Endothelial cell of umbilical vein (primary cell): Measurements from ENCODE around the gene CD248. TPM values are rescaled to one million over a fixed set of nuclear protein-coding genes. Genes with fewer than 3 reads are reported as not detected.

Experiments used
- BruUV-seq: library from RNA; stranded (reverse); fragments of 400-500 nt; replicated peaks from 2 replicates; lab custom pipeline; 2021; lab: Mats Ljungman, UMichigan
- CTCF ChIA-PET: fragments of 300-600, 350-600 bp; sonication (Branson Sonifier 250); formaldehyde crosslinking; loops from one replicate; lab custom pipeline; 2021; ENCODE audit warnings: antibody characterized with exemption, inconsistent platforms; lab: Charles Lee
- POLR2A ChIA-PET: fragments of 300-600, 350-600 bp; sonication (Branson Sonifier 250); formaldehyde crosslinking; loops from one replicate; lab custom pipeline; 2021; ENCODE audit warnings: antibody characterized with exemption, inconsistent platforms; lab: Charles Lee
- DNase-seq: peaks from one replicate; pipeline ENCODE4 v3.0.0-alpha.2; 2011; ENCODE audit warnings: low read depth, low spot score
- FAIRE-seq: peaks from 2 replicates; lab custom pipeline; 2011; peaks lifted over from hg19 to GRCh38; lab: Jason Lieb, UNC
- H2AFZ ChIP-seq: 2 replicates; pipeline ENCODE4 v1.6.0; 2012; ENCODE audit warnings: low read depth, low read length, control low read depth, inconsistent platforms
- H3K27ac ChIP-seq: 2 replicates; pipeline ENCODE4 v1.5.1; 2011; ENCODE audit warnings: low read depth, mild to moderate bottlenecking, control low read depth, low read length, moderate library complexity; ENCODE audit not compliant: insufficient read depth
- H3K27me3 ChIP-seq, 2 experiments: 2 replicates each; pipeline versions ENCODE4 v1.6.0 to v1.6.1; 2011; ENCODE audit warnings: low read length in 2 of 2, mixed read lengths in 1 of 2; ENCODE audit not compliant: control insufficient read depth in 2 of 2, insufficient read depth in 2 of 2
- H3K36me3 ChIP-seq, 2 experiments: 2 replicates in 1 of 2; 3 replicates in 1 of 2; pipeline ENCODE4 v1.5.1; 2011; ENCODE audit warnings: low read length in 2 of 2, mild to moderate bottlenecking in 1 of 2, moderate library complexity in 1 of 2; ENCODE audit not compliant: control insufficient read depth in 2 of 2, insufficient read depth in 2 of 2; ENCODE audit errors: extremely low read depth in 1 of 2
- H3K4me1 ChIP-seq: 3 replicates; pipeline ENCODE4 v1.5.1; 2011; ENCODE audit warnings: mild to moderate bottlenecking, low read length; ENCODE audit not compliant: control insufficient read depth, insufficient read depth; ENCODE audit errors: extremely low read depth
- H3K4me2 ChIP-seq: 2 replicates; pipeline ENCODE4 v1.6.1; 2011; ENCODE audit warnings: low read length, control low read depth, mixed read lengths; ENCODE audit not compliant: insufficient read depth
- H3K4me3 ChIP-seq, 3 experiments: fragments of 200-600 bp in 1 of 3; sonication (generic), shearing (Covaris generic) in 1 of 3; replicated peaks in 1 of 3; 2 replicates each; pipeline ENCODE4 v1.5.1; 2011 to 2016; ENCODE audit warnings: control low read depth in 3 of 3, low read length in 3 of 3, mild to moderate bottlenecking in 2 of 3, inconsistent platforms in 1 of 3, low read depth in 1 of 3, moderate library complexity in 1 of 3; ENCODE audit not compliant: insufficient read depth in 1 of 3
- H3K79me2 ChIP-seq: 2 replicates; pipeline ENCODE4 v1.6.0; 2012; ENCODE audit warnings: low read length, inconsistent platforms; ENCODE audit not compliant: control insufficient read depth, insufficient read depth
- H3K9ac ChIP-seq: replicated peaks from 2 replicates; pipeline ENCODE3; 2011; ENCODE audit warnings: low read length, control low read depth; ENCODE audit not compliant: insufficient read depth; ENCODE audit errors: extremely low read depth
- H3K9me1 ChIP-seq: replicated peaks from 3 replicates; pipeline ENCODE4 v1.6.0; 2011; ENCODE audit warnings: mild to moderate bottlenecking, low read length; ENCODE audit not compliant: control insufficient read depth, insufficient read depth; ENCODE audit errors: extremely low read depth
- H3K9me3 ChIP-seq: replicated peaks from 2 replicates; pipeline ENCODE4 v1.5.1; 2012; ENCODE audit warnings: low read length, inconsistent platforms; ENCODE audit not compliant: control insufficient read depth, insufficient read depth
- H4K20me1 ChIP-seq: replicated peaks from 2 replicates; pipeline ENCODE3; 2011; ENCODE audit warnings: mild to moderate bottlenecking, low read length; ENCODE audit not compliant: control insufficient read depth, insufficient read depth; ENCODE audit errors: extremely low read depth
- EZH2 ChIP-seq: IDR thresholded peaks from 2 replicates; pipeline ENCODE4 v1.6.1; 2012; ENCODE audit warnings: borderline replicate concordance, low read depth, mild to moderate bottlenecking, moderate library complexity, low read length, inconsistent platforms; ENCODE audit not compliant: severe bottlenecking
- FOS ChIP-seq: IDR thresholded peaks from 2 replicates; pipeline ENCODE4 v1.6.1; 2011; ENCODE audit warnings: mild to moderate bottlenecking, low read length, moderate library complexity, borderline replicate concordance; ENCODE audit not compliant: insufficient read depth
- GATA2 ChIP-seq: IDR thresholded peaks from 2 replicates; pipeline ENCODE4 v1.7.0; 2011; ENCODE audit warnings: low read depth, mild to moderate bottlenecking, moderate library complexity, mixed read lengths, low read length; ENCODE audit not compliant: insufficient read length, insufficient read depth
- JUN ChIP-seq: IDR thresholded peaks from 2 replicates; pipeline ENCODE4 v1.6.1; 2011; ENCODE audit warnings: borderline replicate concordance, low read depth; ENCODE audit not compliant: insufficient read length, insufficient read depth
- MYC ChIP-seq: IDR thresholded peaks from one replicate; pipeline ENCODE4 v1.6.1; 2011; ENCODE audit warnings: mild to moderate bottlenecking, low read depth, low read length
- POLR2A ChIP-seq: IDR thresholded peaks from 2 replicates; pipeline ENCODE4 v1.6.1; 2012; ENCODE audit warnings: low read depth, mild to moderate bottlenecking, control low read depth, low read length
- POLR2AphosphoS5 ChIP-seq: IDR thresholded peaks from 2 replicates; pipeline ENCODE4 v1.6.1; 2012; ENCODE audit warnings: low read depth, mild to moderate bottlenecking, control low read depth, low read length, moderate library complexity; ENCODE audit not compliant: insufficient read depth
- dilution Hi-C: fragments of 300-500 bp; cut with MboI; formaldehyde crosslinking; loops from one replicate; pipeline ENCODE4 v1.15.0; 2019; ENCODE audit warnings: low sequenced_read_pairs; ENCODE audit not compliant: extremely low pct_ligation_motif_present
- intact Hi-C: fragments of 100-400 bp; cut with micrococcal nuclease; formaldehyde crosslinking; loops from one replicate; pipeline ENCODE4 v1.10.0; 2022
- polyA plus RNA-seq, 4 experiments: library from polyadenylated mRNA; depleted of rRNA in 3 of 4; stranded (reverse) in 3 of 4; unstranded in 1 of 4; fragments of >200 nt; gene quantifications; 2 replicates each; pipeline versions ENCODE4 v1.2.1 to v1.2.3, GENCODE V29; 2011 to 2012; ENCODE audit warnings: missing spikeins in 1 of 4
- total RNA-seq: library from RNA; stranded (reverse); gene quantifications from 2 replicates; pipeline ENCODE4 v1.2.3, GENCODE V29; 2021
- TF ChIP-seq, protein P1 (sequence below): IDR thresholded peaks from 2 replicates; pipeline ENCODE4 v1.6.1; 2011; ENCODE audit not compliant: insufficient read depth, insufficient read length
- TF ChIP-seq, protein P2 (sequence below), 2 donors: IDR thresholded peaks; 1 replicate in 1 of 2; 2 replicates in 1 of 2; pipeline ENCODE4 v1.5.1; 2011; ENCODE audit warnings: low read length in 2 of 2, mild to moderate bottlenecking in 2 of 2, moderate library complexity in 2 of 2, control low read depth in 1 of 2, inconsistent platforms in 1 of 2, low read depth in 1 of 2; ENCODE audit not compliant: insufficient read depth in 1 of 2; ENCODE audit errors: extremely low read depth in 1 of 2

CD248 gene
- total and polyA plus RNA-seq, 2 donors (not counting 3 experiments of a cell fraction or from before 2014, with no cell fraction given), result 0.10 TPM; not detected in 1

DNA sequence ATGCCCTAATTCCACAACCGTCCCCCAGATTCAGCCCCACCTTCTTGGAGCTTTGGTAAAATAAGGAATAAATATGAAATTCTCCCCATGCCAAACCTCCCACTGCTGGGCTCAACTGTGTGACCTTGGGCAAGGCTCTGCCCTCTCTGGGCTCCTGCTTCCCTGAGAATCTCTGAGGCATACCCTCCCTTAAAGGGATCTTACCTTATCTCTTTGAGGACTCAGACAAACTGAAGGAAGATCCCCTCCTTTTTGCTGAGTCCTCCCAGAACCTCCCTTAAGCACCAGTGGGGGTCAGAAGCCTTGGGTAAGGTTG lies 2.7 kb downstream of the CD248 start:
- dilution Hi-C loops (no loop called here), intact Hi-C loops (loop anchor here (5.0 kb wide), 1 partner anchor 123 kb away; the partner anchor contains the start of gene MRPL11)
- H3K27me3 ChIP-seq, result peaks cover 7 to 10% of the 10 kb centered on the region in 2 experiments
- TF ChIP-seq MYC (no peak), EZH2 (no peak), FOS (no peak), JUN (no peak), POLR2AphosphoS5 (no peak), POLR2A (no peak), GATA2 (no peak)
- TF ChIP-seq, protein P1, sequence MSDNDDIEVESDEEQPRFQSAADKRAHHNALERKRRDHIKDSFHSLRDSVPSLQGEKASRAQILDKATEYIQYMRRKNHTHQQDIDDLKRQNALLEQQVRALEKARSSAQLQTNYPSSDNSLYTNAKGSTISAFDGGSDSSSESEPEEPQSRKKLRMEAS, result no peak
- TF ChIP-seq, protein P2, sequence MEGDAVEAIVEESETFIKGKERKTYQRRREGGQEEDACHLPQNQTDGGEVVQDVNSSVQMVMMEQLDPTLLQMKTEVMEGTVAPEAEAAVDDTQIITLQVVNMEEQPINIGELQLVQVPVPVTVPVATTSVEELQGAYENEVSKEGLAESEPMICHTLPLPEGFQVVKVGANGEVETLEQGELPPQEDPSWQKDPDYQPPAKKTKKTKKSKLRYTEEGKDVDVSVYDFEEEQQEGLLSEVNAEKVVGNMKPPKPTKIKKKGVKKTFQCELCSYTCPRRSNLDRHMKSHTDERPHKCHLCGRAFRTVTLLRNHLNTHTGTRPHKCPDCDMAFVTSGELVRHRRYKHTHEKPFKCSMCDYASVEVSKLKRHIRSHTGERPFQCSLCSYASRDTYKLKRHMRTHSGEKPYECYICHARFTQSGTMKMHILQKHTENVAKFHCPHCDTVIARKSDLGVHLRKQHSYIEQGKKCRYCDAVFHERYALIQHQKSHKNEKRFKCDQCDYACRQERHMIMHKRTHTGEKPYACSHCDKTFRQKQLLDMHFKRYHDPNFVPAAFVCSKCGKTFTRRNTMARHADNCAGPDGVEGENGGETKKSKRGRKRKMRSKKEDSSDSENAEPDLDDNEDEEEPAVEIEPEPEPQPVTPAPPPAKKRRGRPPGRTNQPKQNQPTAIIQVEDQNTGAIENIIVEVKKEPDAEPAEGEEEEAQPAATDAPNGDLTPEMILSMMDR (IDR thresholded peaks at IDR 0.05; ENCODE audit: extremely low read depth in 1 of 2, insufficient read depth in 1 of 2, low read depth in 1 of 2, low read length in 2 of 2), result no peak
- BruUV-seq, result no TSS peak
- H3K27ac ChIP-seq, result no peak overlapping the region
- H3K4me2 ChIP-seq, result no peak overlapping the region
- H3K9me3 ChIP-seq, result no peaks in the 10 kb centered on the region
- no peaks in the 10 kb centered on the region for H3K79me2 ChIP-seq
- CTCF ChIA-PET, result interaction anchor here (9.5 kb wide), 1 partner anchor 18 kb away, joined by 225 read pairs; the partner anchor contains the start of gene RIN1
- no peak overlapping the region for H3K9ac ChIP-seq
- FAIRE-seq (no peak), DNase-seq (no peak)
- H3K4me3 ChIP-seq, result no peak overlapping the region
- H3K36me3 ChIP-seq, result no peaks in the 10 kb centered on the region
- POLR2A ChIA-PET, result no interaction called here
- H2AFZ ChIP-seq, result no peak overlapping the region
- H3K9me1 ChIP-seq, result no peaks in the 10 kb centered on the region
- peaks cover 4% of the 10 kb centered on the region for H3K4me1 ChIP-seq
- no peaks in the 10 kb centered on the region for H4K20me1 ChIP-seq
